Stimulated activated CD4-positive, alpha-beta T cell treated with anti-CD3 and anti-CD28 coated beads, TNF-alpha, amount 100 ng/mL, for 24 hours (primary cell): ENCODE measurements around the gene IGFALS.
A peak's percentile ranks its signal among the peaks of the same experiment; 100 is the strongest.
"Not testable (repeated sequence)": the region's sequence is repeated elsewhere in the genome, so short reads cannot be mapped to it uniquely, and the experiment has no call there.

Experiments used
- DNase-seq, 3 experiments: peaks; one replicate each; pipeline ENCODE4 v3.0.0-alpha.2; 2020; ENCODE audit warnings: low read depth in 3 of 3

IGFALS gene

DNA sequence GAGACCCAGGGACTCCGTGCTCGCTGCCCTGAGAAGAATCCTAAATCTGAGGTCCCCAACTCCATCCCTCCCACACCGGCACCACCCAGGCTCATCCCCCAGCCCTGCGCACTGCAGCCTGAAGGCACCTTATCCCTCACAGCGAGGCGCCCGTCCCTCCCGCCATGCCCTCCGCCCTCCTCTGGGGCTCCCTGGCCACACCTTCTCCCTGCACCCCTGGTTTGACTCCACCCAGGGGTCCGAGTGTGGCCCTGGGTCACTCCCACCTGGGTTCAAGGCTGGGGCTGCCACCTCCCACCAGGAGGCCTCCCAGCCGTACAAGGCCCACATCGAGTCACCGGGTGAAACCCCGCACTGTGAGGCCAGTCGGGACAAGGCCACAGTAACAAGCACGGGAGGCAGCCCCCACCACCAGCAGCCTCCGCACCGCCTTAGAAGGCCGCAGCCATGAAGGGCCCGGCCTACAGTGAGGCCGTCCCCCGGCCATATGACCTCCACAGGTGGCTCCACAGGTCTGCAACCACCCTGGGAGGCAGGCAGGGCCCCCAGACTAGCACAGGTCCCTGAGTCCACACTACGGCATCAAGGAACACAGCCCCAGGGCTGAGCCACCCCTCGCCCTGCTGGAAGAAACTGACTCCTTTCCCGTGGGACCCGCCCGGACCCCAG is 24.8 kb upstream of the IGFALS start:
- no peak for DNase-seq

DNA sequence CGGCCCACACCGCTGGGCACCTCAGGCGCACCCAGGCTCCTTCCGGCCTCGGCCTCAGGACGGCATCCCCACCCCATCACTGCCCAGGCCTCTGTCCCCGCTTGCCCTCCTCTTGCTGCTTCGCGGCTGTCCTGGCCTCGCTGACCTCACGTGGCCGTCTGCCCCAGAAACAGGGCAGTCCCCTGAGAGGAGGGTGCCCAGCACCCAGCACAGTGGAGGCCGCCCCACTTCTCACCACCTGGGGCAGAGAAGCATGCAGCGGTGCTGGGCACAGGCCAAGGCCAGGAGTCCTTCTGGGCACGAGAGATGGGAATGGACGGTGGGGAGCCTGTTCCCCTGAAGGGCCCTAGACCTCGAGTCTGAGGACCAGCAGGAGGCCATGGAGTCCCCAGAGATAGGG is 24.2 kb upstream of the IGFALS start:
- no peak for DNase-seq

DNA sequence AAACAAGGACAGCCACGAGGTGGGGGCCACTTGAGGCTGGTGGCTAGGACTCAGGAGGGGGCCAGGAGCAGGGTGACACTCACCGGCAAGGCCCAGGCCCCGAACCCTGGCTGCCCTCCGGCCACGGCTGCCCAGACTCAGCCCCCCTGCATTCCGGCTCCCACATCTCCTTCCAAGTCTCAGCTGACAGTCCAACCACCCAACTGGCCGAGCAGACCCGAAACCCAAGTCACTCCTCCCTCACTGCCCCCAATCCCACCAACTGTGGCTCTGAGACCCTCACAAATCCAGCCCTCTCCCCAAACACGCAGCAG is 23.7 kb upstream of the IGFALS start:
- DNase-seq = no peak

DNA sequence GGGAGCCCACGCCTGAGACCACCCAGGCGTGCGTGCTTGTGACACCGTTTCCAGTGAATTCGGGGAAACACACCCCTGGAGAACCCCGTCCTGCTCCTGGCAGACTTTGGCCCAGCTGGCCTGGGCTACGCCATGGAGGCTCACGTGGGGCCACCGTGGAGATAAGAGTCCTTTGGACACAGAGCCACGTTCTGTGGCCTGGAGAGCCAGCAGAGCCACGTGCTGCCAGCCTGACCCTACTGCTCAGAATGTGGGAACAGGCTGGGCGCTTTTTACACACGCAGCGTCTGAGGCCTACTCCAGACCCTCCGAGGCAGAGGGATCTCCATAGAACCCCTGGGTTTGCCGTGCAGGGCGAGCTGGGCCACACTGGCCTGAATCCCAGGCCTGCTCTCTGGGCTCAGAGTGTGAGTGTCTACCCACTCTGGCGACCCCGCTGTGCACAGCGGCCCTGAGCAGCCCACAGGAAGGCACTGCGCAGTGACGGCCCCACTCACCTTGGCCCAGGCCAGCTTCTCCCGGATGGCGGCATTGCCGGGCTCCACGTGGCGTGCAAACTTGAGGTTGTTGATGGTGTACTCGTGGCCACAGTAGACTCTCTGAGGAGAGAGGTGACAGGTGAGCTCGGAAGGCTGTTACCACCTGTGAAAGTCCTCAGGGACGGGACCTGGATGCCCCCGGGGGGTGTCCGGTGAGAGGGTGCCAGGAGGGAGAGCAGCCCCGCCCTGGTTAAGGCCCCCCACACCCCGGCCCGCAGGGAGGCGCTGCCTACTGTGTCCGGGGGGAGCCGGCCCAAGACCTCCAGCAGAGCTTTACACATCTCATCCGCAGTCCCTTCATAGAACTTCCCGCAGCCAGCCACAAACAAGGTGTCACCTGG is 23.1 kb upstream of the IGFALS start:
- DNase-seq = no peak

DNA sequence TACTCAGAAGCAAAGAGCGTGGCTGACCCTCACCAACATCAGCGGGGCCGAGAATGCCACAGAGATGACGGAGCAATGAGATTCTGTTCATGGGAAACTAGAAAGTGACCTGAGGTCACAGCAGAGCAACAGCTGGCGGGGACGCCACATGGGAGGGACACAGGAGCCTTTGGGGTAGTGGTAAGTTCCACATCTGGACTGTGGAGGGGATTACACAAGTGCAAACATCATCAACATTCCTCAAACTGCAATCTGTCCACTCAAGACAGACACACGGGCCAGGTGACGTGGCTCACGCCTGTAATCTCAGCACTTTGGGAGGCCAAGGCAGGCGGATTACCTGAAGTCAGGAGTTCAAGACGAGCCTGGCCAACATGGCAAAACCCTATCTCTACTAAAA is 22.0 kb upstream of the IGFALS start:
- no peak for DNase-seq

DNA sequence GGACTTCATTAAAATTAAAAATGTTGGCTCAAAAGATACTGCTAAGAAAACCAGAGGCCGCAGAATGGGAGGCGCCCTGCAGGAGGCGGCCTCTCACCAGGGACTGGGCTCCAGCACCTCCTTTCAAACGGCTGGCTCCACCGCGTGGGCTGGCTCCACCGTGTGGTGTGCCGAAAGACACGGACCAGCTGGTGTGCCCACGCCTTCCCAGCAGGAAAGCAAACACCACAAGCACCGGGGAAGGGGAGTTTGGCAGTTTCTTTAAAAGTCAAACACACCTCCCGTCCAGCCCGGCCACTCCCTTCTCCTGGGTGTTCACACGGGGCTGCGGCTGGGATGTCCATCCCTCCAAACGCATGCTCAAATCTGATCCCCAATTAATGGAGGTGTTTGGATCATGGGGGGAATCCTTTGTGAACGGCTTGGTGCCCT is 19.2 kb upstream of the IGFALS start:
- DNase-seq = peak in 2 of 3 experiments; percentile 16 to 70

DNA sequence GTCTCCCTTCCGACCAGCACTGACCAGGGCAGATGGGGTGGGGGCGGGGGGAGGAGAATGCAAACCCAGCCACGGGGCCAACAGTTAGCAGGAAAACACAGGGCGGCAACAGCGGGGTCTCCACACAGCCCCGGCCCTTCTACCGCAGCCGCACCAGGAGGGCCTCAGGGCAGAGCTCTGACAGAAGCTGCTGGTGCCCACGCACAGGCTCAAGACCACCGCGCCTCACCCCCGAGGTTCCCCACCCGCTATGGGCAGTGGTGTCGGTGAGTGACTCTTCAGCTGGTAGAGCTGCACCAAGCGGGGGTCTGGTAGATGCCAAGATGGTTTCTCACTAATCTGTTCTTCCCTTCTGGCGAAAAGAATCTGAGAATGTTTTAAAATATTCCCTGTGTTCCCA is 17.0 kb upstream of the IGFALS start:
- DNase-seq = no peak

DNA sequence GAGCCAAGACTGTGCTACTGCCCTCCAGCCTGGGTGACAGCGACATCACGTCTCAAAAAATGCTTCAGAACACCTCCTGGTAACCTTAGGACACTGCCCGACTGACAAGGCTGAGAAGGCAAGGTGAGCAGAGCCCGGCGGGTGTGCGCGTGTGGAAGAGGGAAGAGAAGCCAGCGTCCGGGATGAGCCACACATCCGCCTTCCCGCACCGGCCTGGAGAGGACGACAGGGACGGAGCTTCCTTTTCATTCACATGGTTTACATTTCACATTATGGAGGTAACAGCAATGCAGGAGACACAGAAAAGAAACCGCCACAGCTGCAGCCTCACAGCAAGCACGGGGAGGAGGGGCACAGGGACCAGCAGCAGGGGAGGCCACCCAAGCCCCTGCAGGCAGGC is 16.6 kb upstream of the IGFALS start:
- no peak for DNase-seq

DNA sequence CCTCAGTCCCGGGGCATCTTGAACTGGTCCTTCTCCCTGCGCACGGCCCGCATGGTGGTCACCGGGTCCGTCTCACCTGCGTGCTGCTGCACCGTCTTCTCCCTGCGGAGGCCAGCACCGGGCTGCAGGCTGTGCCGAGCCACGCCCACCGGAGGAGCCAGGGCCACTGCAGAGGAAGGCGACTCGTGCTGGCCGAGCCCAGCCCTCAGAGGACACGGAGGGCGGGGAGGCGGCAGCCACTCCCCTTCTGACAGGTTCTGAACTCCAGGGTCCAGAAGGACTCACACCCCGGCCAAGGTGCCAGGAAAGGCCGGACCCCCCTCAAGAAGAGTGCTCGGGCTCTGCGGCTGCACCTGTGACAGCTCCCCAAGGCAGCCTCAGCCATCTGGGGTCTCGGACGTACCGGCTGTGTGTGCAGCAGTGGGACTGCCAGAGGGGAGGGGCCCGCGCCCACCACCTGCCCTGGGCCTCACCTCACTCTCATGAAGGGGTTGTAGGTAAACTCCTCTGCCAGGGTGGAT is 15.8 kb upstream of the IGFALS start:
- DNase-seq = no peak

DNA sequence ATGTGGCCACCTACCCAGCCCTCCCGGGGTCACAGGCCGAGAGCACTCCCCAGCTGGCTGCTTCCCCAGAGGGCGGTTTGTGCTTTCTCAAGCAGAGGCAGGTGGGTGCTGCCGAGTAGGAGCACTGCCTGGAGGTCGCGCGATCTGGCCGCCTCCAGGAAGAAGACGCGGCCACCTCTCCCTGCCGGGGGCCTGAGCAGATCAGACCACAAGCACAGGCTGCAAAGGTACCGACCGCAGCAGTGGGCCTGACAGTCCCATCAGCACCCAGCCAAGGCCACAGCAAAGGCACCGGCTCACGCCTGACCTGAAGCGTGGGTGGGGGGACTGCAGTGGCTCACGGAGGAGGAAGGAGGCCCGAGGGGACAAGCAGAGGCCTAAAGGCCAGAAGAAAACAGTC is 15.2 kb upstream of the IGFALS start:
- DNase-seq = no peak

DNA sequence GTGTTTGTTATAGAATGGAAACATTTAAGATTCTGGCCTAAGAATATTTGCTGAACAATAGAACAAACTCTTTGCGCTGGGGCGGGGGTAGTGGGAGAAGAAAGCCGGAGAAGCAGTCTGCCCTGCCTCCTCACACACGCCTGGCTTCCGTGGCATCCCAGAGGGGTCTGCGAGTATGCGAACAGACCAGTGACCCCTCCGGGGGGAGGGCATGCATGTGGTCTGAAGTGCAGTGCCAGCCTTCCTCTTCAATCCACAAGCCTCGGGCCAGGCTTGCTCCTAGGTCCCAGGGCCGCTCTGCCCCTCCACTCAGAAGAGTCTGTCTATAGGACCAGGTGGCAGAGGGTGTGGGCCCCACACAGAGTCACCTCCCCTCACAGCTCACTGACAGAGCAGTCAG is 14.1 kb upstream of the IGFALS start:
- DNase-seq = no peak

DNA sequence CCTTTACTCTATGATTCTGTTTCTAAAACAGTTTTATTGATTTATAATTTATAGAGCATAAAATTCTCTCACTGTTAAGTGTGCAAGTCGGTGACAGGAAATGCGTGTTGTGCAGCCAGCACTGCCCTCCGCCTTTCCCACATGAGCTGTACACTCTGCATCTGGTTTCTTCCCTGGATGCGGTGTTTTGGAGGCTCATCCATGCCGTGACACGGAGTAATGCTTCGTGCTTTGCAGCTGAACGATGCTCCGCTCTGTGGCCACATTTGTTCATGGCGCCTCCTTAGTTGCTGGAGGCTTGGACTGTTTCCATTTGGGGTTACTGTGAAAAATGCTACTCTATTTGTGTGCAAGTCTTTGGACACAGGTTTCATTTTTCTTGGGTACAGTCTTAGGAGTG is 7.2 kb upstream of the IGFALS start:
- DNase-seq = no peak

DNA sequence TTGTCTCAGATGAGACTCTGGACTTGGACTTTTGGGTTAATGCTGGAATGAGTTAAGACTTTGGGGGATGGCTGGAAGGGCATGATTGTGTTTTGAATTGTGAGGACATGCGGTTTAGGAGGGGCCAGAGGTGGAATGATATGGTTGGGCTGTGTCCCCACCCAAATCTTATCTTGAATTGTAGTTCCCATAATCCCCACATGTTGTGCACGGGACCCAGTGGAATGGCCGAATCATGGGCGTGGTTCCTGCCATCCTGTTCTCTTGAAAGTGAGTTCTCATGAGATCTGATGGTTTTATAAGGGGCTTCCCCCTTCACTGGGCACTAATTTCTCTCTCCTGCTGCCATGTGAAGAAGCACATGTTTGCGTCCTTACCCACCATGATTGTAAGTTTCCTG is 5.8 kb upstream of the IGFALS start:
- not testable (repeated sequence) for DNase-seq

DNA sequence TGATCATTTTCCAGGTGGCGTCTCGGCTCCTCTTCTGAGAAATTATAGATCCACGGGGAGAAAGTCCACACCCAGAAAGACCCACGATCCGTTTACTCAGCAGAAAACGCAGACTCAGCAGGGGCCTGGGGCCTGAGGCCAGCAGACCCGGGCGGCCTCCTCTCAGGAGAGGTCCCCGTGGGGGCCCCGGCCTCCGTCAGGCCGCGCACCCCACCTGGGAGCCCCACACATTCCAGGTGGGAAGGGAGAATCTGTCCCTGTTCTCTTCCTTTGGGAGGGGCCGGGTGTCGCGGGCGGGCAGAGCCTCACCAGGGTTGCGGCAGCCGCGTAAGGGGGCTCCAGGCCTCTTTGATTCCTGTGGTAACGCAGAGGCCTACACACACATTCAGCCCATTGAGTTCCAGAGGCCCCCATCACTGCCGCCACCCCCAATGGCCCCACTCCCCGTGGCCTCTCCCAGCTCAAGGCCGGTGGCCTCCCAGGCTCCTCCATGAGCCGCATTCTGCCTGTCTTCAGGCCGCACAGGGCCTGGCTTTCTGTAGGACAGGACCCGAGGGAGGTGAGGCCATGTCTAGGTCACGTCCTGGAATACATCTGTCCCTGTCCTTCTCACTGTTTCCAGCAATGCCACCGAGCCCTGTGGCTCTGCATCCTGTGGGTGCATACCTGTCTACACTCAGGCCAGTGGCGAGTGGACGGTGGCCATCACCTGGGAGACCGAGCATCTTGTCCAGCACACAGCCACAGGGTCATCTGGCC is 1.6 kb upstream of the IGFALS start:
- no peak for DNase-seq

DNA sequence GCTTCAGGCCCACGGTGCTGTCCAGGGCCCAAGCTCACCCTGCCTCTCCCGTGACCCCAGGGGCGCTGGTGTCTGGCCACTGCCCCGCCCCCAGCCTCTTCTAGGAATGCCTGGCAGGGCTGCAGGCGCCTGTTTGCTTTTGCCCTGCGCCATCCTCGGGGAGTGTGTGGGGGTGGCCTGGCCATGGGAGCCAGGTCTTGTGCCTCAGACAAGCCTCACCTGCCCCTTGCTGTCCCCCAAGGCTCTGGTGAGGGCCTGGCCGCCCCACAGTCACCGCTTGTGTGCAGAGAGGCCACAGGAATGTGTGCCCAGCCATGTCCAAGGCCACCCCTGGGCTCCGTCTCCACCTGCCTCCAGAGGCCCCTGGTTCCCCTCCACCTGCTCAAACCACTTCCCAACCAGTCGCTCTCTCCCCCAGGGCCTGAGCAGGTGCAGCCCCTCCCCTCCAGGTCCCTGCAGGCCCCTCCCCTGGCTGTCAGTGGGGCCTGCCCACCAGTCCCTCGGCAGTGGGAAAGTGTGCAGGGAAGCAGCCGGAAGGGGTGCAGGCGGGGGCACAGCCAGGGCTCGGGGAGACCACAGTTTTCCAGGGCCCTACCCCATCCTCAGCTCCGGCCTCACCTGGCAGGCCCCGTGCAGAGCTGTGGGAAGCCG is 841 bp upstream of the IGFALS start:
- DNase-seq = no peak

DNA sequence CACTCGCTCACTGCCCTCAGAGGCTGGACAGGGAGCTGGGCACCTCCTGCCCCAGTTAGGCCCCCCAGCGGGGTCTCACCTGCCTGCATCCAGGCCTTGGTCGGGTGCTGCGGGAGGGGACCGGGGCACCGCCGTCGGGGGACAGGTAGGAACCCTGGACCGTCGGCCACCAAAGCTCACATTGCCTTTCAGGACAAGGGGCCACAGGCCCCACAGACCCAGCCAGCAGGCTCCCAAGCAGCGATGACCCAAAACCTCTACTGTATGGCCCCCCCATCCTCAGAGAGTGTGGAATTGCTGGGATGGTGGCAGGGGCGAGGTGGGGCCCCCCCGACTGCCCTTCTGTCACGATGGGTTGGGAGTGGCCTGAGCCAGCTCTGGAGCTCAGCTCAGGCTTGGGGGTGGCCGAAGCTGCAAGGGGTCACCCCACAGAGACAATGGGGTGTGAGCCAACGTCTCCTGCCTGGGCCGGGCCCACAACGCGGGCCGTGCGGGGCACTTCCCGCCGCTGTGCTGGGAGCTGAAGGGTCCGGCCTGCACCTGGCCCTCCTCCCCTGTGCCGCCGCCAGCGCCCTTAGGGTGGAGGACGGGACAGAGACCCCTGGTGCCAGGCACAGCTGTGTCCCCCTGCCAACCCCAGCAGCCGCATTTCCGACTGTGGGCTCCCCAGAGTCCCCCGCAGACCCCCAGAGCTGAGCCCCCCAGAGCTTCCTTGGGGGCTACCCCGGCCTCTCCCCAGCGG is 498 bp downstream of the IGFALS start:
- DNase-seq = no peak

DNA sequence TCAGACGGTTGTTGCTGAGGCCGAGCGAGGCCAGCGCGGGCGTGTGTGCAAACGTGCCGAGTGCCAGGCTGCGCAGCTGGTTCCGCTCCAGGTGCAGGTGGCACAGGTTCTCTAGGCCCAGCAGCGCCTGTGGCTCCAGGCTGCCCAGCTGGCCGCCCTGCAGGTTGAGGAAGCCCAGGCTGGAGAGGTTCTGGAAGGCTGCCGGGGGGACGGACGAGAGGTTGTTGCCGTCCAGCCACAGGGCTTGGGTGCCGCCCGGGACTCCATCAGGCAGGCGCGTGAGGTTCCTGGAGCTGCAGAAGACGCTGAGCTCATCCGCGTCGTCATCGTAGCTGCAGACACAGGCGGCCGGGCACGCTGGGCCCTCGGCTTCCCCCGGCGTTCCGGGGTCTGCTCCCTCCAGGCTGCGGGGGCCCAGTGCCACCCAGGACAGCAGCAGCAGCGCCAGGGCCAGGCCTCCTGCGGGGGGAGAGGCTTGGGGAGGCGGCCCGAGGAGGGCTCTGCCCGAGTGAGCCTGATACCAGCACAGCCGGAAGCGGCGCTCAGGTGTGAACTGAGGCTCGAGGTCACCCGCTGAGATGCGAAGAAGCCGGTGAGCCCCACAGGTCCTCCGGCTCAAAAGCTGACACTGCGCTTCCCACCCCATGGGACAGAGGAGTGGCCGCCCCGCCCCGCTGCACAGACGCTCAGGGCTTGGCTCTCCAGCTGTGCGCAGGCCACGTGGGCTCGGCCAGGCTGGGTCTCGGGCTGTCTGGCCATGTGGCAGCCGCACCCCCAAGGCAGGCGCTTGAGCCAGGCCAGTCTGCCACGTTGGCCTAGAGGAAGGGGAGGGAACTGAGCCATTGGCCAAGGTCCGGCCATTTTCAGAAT is 1.3 kb downstream of the IGFALS start:
- DNase-seq = no peak

DNA sequence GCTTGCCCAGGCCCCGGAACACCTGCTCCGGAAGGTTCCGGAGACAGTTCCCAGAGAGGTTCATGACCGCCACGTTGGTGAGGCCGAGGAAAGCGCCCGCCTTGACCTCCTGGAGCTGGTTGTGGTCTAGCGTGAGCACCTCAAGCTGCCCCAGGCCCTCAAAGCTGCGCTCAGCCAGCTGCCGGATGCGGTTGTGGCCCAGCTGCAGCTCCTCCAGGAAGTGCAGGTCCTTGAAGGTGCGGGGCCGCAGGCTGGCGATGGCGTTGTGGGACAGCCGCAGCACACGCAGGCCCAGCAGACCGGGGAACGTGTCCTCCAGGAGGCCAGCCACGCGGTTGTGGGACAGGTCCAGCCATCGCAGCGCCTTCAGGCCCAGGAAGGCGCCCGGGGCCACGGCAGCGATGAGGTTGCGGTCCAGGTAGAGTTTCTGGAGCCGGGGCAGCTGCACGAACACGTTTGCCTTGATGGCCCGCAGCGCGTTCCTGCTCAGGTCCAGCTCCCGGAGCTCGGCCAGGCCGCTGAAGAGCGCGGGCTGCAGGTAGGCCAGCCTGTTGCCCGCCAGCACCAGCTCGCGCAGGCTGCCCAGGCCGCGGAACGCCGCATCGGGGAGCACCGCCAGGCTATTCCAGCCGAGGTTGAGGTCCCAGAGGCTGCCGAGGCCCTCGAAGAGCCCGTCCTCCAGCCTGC is 2.1 kb downstream of the IGFALS start:
- no peak for DNase-seq

DNA sequence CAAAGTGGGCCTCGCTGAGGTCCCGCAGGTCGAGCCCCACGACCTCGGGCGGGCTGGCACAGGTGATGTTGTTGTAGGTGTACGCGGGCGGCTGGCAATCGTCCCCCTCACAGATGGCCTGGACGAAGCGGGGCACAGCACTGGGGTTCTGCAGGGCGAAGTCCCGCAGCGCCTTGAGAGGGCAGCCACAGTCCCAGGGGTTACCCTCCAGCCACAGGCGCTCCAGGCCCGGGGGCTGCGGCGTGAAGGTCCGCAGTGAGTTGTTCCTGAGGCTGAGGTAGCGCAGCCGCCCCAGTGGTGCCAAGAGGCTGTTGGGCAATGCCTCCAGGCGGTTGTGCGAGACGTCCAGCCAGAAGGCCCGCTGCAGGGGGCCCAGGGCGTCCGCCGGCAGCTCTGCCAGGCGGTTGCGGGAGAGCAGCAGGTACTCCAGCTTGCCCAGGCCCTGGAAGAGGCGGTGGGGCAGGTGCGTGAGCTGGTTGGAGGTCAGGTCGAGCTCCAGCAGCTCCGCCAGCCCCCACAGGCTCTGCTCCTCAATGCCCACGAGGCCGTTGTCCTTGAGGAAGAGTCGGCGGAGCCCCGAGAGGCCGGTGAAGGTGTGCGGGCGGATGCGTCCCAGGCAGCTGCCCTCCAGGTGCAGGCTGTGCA is 2.8 kb downstream of the IGFALS start:
- no peak for DNase-seq
